GM10847 (cell line): Measurements from ENCODE around the gene NOP58.

Source experiments
- POLR2A ChIP-seq: IDR thresholded peaks from 2 replicates; pipeline ENCODE4 v1.6.1; 2011; ENCODE audit not compliant: insufficient read length; ENCODE audit errors: extremely low read depth

Gene NOP58

GRCh38 chr2:202290970-202291369, 25.4 kb downstream of the NOP58 start:
- no peak for TF ChIP-seq POLR2A

DNA sequence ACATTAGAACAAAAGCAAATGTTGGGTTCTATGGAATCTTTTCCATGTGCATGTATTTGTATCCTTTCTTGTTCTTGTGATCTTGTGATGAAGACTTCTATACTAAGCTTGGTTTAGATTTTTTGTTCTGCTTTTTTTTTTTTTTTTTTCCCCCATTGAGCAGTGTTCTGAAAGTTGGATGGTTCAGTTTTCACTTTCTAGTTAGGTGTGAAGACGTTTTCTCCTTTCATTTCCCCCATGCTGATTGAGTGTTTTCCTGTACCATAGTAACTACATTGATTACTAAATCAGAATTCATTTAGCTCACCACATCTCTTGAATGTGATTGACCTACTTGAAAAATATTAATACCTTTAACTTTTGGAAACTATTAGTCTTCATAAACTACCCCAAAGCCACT, 34.1 kb downstream of the NOP58 start:
- no peak for TF ChIP-seq POLR2A

- no peak for TF ChIP-seq POLR2A
Measured at GRCh38 chr2:202306034-202306433, 40.5 kb downstream of the NOP58 start.

DNA sequence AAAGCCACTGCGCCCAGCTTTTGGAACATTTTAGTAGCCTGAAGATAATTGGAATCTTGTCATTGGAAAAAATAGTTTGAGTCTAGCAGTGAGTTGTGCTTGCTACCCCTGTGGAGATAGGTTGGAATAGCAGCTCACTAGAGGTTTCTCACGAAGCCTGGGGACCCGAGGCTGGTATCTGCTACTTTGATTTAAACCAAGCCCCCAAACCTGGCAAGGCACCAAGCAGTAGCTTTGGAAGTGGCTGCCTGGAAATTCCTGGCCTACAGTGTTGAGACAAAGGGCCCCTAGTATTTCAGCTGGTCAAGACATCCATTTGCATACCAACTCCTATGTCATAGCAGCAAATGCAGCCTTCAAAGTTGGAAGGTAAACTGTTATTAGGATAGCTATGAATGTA, 42.1 kb downstream of the NOP58 start:
- no peak for TF ChIP-seq POLR2A

DNA sequence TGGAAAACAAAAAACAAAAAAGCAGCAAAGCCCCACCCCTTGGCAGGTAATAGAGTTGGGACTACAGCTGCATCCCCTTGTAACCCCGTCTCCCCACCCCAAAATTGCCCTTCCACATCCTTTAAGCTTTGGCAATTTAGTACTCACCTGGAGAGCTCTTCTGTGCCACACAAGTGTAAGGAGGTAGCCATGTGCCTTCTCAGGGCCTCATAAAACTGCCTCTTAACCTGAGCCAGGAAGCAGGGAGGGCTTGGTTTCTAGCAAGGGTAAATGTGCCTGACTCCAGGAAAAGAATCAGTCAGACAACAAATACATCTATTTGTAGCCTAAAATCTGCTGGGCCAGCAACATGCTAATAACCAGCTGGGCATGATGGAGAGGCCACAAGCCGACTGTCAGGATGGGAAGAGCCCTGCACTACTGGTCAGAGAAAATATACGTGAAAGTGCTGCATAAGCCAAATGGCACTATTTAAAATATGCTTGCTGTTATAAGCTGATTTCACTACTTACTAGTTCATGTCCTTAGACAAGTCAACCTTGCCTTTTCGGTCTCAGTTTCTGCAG, 46.3 kb downstream of the NOP58 start:
- no peak for TF ChIP-seq POLR2A

DNA sequence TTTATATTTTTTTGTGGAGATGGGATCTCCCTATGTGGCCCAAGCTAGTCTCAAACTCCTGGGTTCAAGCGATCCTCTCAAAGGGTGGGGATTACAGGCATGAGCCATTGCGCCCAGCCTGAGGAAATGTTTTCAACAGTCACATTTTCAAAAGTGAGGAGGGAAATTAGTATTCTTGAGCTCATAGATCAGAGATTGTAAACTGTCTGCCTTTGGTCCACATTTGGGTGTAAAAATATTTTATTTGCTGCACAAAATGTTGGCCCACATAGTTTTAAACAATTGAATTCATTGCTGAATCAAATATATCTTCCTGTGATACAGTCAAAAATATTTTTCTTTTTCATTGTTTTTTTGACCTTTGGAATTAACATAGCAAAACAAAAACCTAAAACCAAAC, 48.6 kb downstream of the NOP58 start:
- no peak for TF ChIP-seq POLR2A

GRCh38 chr2:202317080-202317857, 51.7 kb downstream of the NOP58 start:
- TF ChIP-seq POLR2A, result no peak

DNA sequence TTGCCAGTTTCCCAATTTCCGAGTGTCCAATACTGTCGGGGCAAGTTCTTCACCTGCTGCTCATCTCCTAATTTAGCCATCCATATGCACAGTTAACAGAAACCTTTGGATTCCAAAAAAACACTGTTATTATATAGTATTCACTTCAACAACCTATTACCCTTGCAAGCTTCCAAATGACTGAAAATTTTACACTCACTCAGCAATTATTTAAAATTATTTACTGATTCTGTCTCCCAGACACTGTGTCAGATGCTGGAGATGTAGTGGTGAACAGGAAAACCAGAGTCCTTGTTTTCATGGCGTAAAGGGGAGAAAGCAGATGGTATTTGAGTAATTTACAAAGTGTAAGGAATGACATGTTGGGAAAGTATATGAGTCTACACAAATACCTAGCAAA, 56.9 kb downstream of the NOP58 start:
- no peak for TF ChIP-seq POLR2A

GRCh38 chr2:202327858-202328257, 62.3 kb downstream of the NOP58 start:
- no peak for TF ChIP-seq POLR2A

GRCh38 chr2:202335791-202336467, 70.4 kb downstream of the NOP58 start:
- TF ChIP-seq POLR2A, result no peak

DNA sequence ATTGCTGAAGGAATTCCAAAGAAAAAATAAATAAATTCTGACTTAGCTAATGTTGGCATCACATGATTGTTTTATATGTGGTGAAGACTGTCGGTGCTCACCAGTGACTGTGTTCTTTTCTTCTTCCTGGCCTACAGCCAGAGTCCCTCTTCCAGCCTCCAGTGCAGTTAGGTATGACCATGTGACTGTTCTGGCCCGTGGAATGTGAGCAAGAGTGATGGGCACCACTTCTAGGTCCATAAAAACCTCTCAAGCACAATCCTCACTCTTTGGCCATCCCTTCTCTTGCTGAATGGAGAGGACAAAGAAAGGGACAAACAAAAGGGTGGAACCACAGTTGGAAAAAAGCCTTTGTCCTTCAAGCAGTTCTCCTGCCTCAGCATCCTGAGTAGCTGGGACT, 71.6 kb downstream of the NOP58 start:
- no peak for TF ChIP-seq POLR2A

GRCh38 chr2:202337706-202338346, 72.3 kb downstream of the NOP58 start:
- TF ChIP-seq POLR2A, result no peak

DNA sequence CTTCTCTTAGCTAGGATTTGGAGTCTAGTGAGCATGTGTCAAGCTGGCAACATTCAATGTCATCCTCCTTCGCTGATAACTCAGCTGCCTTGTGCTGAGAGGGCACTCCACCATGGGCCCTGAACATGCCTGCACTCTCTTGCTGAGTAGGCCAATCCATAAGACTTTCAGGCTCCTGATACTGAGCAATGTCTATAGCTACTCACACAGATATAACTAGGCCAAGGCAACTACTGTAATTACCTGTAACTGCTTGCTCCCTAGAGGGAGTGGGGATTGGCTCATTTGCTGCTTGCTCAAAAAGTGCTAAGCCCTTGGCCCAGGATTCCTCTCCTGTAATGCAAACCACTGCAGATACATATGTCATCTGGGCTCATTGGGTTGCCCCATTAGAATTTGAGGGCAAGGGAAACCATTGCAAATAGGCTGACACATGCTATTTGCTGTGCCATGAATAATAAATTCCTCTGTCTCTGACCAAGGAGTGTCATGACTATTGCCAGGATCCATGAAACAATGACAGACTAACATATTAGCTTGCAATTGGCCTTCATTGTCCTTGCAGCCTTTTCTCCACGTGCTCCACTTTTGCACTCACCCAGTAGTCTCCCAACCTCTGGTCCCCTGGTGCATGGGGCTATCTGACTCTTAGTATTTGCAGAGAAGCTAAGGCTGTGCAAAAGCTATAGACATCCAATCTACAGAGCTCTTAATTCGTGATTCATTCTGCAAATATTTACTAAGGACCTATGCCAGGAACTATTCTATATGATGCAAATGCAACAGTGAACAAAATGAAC, 73.7 kb downstream of the NOP58 start:
- no peak for TF ChIP-seq POLR2A

GRCh38 chr2:202344178-202344577, 78.6 kb downstream of the NOP58 start:
- TF ChIP-seq POLR2A, result no peak

GRCh38 chr2:202346180-202346579, 80.6 kb downstream of the NOP58 start:
- TF ChIP-seq POLR2A, result no peak
